NCI-H526 (cell line): ENCODE measurements around the gene POU6F1.
"Not testable (repeated sequence)": the region's sequence is repeated elsewhere in the genome, so short reads cannot be mapped to it uniquely, and the experiment has no call there.

Experiments
- DNase-seq, 2 experiments: peaks; one replicate each; lab custom pipeline; 2025; lab: John Stamatoyannopoulos, UW

Gene POU6F1

DNA sequence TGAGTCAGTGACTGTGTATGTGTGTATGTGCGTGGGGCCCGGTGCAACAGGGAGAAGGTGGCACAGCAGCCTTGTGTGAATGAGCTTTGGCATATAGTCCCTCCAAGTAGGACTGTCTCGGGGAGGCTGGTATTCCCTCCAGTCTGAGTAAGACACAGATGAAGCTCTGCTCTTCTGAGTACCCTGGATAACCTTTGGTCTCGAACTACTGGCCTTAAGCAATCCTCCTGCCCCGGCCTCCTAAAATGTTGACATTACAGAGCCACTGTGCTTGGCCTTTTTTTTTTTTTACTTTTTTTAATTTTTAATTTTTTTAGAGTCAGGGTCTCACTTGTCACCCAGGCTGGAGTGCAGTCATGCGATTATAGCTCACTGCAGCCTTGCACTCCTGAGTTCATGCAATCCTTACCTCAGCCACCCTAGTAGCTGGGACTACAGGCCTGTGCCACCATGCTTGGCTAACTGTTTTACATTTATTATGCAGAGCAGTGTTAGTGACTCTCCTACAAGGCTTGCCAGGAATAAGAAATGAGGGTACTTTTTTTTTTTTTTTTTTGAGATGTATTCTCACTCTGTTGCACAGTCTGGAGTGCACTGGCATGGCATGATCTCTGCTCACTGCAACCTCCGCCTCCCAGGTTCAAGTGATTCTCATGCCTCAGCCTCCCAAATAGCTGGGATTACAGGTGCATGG lies 11.4 kb upstream of the POU6F1 start:
- DNase-seq: no peak

DNA sequence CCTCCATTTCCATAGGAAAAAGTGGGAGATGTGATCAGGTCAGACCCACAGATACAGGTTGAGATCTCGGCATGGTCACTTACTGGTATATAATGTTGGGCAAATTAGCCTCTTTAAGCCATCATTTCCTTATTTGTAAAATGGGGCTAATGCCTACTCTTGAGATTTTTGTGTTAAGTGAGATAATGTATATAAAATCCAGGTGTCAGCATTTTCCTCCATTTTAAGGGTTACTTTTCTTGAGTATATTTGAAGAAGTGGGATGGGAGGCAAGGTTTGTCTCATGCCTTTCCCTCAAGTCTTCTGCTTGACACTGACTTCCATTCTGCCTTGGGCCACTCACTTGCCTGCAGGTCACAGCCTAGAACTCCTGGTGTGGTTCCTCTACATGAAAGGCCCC lies 10.1 kb upstream of the POU6F1 start:
- DNase-seq: no peak

GRCh38 chr12:51227112-51227511 lies 9.2 kb upstream of the POU6F1 start:
- not testable (repeated sequence) for DNase-seq

- DNase-seq: peak; percentile 24 to 52
These were observed 7.9 kb upstream of the POU6F1 start for GRCh38 chr12:51225771-51226170.

DNA sequence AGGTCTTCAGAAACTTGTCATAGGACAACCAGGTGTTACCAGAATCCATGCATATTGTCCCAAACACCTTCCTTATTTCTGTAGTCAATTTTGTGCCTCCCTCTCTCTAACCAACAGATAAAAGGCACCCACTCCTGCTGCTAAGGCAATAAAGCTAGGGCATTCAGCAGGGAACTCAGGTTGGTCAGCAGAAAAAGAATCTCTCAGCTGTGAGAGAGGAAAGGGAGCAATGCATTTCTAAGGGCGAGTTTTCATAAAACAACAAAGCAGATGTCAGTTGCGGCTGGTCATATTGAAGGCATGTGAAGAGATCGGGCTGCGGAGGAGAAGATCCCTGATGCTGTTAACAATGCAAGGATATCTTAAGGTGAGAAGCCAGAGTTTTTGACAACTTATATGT lies 7.4 kb upstream of the POU6F1 start:
- peak; percentile 82 to 84 for DNase-seq

GRCh38 chr12:51224625-51225024 lies 6.8 kb upstream of the POU6F1 start:
- no peak for DNase-seq

DNA sequence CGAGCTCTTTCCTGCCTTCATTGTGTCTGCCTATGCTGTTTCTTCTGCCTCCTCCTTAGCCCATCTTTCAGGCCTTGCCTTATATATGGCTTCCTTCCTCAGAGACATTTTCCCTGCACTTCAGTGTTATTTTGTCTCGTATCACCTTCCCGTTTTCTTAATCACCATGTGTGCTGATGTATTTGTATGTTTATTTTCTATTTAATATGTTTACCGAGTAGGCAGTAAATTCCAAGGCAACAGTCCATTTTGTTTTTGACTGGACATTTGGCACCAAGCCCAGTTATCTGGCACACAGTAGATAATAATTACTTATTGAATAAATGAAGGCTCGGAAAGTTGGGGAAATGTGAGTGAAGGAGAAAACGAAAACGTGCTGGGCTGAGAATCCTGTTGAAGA lies 4.6 kb upstream of the POU6F1 start:
- no peak for DNase-seq

GRCh38 chr12:51219857-51220256 lies 2.0 kb upstream of the POU6F1 start:
- not testable (repeated sequence) for DNase-seq

GRCh38 chr12:51219322-51219721 lies 1.5 kb upstream of the POU6F1 start:
- DNase-seq: no peak

GRCh38 chr12:51218607-51219161 lies 822 bp upstream of the POU6F1 start:
- peak; percentile 28 to 46 for DNase-seq

- DNase-seq: peak in 1 of 2 experiments; percentile 70
These were observed 512 bp downstream of the POU6F1 start for GRCh38 chr12:51217133-51217967.

DNA sequence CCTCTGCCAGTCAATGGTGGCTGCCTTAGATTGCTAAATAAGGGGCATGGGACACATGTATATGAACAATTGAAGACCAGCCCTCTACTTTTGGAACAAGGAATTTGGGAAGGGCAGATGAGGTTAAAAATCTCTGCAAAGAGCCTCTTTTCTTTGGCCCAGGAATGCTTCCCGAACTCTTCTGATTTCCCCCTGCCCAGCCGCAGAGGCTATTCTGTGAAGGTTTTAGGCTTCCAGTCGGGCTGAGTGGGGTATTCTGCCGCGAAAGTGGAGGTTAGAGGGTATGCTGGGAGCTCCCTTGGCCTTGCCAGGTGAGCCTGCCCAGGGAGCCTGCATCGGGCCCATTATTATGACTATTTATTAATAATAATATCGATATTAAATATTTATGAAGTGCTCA lies 1.2 kb downstream of the POU6F1 start:
- DNase-seq: peak in 1 of 2 experiments; percentile 23

GRCh38 chr12:51214895-51215294 lies 3.0 kb downstream of the POU6F1 start:
- no peak for DNase-seq

GRCh38 chr12:51210690-51211395 lies 7.0 kb downstream of the POU6F1 start:
- DNase-seq: no peak

DNA sequence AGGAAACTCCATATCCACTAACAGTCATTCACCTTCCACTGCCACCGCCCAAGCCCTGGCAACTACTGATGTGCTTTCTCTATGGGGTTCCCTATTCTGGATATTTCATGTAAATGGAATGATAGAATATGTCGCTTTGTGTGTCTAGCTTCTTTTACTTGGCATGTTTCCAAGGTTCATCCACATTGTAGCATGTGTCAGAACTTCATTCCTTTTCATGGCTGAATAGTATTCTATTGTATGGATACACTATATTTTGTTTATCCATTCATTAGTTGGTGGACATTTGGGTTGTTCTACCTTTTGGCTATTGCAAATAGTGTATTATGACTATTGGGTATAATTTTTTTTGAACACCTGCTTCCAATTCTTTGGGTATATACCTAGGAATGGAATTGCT lies 8.6 kb downstream of the POU6F1 start:
- no peak for DNase-seq

DNA sequence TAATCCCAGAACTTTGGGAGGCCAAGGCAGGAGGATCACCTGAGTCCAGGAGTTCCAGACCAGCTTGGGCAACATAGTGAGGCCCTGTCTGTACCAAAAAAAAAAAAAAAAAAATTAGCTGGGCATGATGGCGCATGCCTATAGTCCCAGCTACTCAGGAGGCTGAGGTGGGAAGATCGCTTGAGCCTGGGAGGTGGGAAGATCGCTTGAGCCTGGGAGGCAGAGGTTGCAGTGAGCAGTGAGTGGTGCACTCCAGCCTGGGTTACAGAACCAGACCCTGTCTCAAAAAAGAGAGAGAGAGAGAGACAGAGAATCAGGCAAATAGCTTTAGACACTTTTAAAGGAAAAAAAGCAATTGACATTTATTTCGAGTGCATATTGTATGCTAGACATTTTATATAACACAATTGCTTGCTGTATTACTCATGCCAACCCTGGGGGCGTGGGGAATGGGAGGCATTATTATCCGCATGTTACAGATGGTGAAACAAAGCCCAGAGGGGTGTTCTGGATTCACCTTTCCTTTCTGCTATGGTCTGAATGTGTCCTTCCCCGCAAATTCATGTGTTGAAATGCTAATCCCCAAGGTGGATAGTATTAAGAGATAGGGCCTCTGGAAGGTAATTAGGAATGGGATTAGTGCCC lies 9.7 kb downstream of the POU6F1 start:
- no peak for DNase-seq

DNA sequence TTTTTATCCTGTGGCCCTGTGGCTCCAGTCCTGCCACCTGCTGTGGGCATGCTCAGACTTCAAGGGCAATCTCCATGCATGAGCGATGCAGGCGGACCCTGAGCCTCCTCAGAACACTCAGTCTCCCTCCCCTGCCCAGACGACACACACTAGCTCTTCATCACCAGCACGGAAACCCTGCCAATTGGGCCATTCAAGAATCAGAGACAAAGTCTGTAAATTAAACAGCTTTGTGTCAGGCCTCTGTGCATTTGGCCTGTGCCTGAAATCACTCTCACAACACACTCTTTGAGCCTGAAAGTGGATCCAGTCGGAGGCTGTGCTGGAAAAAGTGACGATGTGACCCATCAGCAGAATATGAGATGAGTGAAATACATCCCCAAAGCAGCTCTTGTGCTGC lies 12.5 kb downstream of the POU6F1 start:
- DNase-seq: no peak

GRCh38 chr12:51202718-51203117 lies 15.1 kb downstream of the POU6F1 start:
- no peak for DNase-seq

DNA sequence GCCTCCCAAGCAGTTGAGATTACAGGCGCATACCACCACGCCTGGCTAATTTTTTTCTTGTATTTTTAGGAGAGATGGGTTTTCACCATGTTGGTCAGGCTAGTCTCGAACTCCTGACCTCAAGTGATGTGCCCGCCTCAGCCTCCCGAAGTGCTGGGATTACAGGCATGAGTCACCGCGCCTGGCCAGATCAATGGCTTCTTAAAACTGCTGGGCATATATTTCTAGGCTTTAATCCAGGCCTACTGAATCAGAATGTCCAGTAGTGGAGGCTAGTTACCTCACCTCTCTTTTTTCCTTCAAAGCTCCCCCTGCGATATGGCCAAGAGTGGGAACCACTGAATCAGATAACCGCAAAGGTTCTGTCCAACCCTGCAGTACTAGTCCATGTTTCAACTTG lies 17.1 kb downstream of the POU6F1 start:
- no peak for DNase-seq

DNA sequence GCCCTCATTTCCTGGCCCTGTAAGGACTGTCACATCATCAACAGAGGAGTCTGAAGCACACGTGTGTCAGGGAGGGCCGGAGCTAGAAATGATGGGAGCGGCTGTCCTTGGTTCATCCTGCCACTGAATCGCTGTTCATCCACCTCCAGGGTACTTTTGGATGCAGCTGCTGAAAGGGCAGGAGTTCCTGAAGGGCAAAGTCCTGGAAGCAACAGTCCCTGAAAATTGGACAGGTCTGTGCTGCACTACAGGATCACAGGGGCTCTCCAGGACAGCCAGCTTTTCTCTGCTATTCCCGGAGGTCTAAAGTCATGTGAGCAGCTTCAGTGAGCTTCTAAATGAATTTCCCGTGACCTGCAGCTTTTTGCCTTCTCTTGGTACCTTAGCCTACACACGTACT lies 17.7 kb downstream of the POU6F1 start:
- DNase-seq: no peak

- no peak for DNase-seq
These were observed 18.4 kb downstream of the POU6F1 start for GRCh38 chr12:51199366-51199945.
